GM19351 (cell line): Measurements from ENCODE around the gene ADARB2.

Experiments
- ATAC-seq: cut with Tn5 transposase; IDR thresholded peaks from one replicate; pipeline ENCODE4 v1.9.1; 2021; ENCODE audit warnings: mild to moderate bottlenecking, moderate library complexity; ENCODE audit not compliant: unreplicated experiment

The ADARB2 gene

GRCh38 chr10:1643908-1644179, 93.5 kb downstream of the ADARB2 start:
- ATAC-seq = no peak

GRCh38 chr10:1643161-1643907, 94.0 kb downstream of the ADARB2 start:
- peak; percentile 93 for ATAC-seq

- ATAC-seq = no peak
Observed at GRCh38 chr10:1642600-1643160, 94.6 kb downstream of the ADARB2 start.

GRCh38 chr10:1641402-1641801, 95.9 kb downstream of the ADARB2 start:
- no peak for ATAC-seq

- no peak for ATAC-seq
Observed at GRCh38 chr10:1638889-1639419, 98.4 kb downstream of the ADARB2 start.

GRCh38 chr10:1635340-1635739, 102.0 kb downstream of the ADARB2 start:
- no peak for ATAC-seq

GRCh38 chr10:1634239-1634638, 103.1 kb downstream of the ADARB2 start:
- ATAC-seq = no peak

GRCh38 chr10:1633783-1634182, 103.5 kb downstream of the ADARB2 start:
- no peak for ATAC-seq

GRCh38 chr10:1632596-1632995, 104.7 kb downstream of the ADARB2 start:
- no peak for ATAC-seq

- ATAC-seq = no peak
Observed at GRCh38 chr10:1632141-1632540, 105.2 kb downstream of the ADARB2 start.

GRCh38 chr10:1631282-1631681, 106.0 kb downstream of the ADARB2 start:
- no peak for ATAC-seq

- ATAC-seq = no peak
Observed at GRCh38 chr10:1630304-1630703, 107.0 kb downstream of the ADARB2 start.

- peak; percentile 83 for ATAC-seq
Observed at GRCh38 chr10:1629326-1630198, 107.8 kb downstream of the ADARB2 start.

- ATAC-seq = no peak
Observed at GRCh38 chr10:1628757-1629156, 108.6 kb downstream of the ADARB2 start.

GRCh38 chr10:1627945-1628344, 109.4 kb downstream of the ADARB2 start:
- ATAC-seq = no peak

GRCh38 chr10:1626835-1627234, 110.5 kb downstream of the ADARB2 start:
- no peak for ATAC-seq

- no peak for ATAC-seq
Observed at GRCh38 chr10:1626410-1626809, 110.9 kb downstream of the ADARB2 start.

GRCh38 chr10:1625731-1626130, 111.6 kb downstream of the ADARB2 start:
- ATAC-seq = no peak

GRCh38 chr10:1625079-1625478, 112.2 kb downstream of the ADARB2 start:
- ATAC-seq = no peak

- ATAC-seq = no peak
Observed at GRCh38 chr10:1624240-1624639, 113.1 kb downstream of the ADARB2 start.

GRCh38 chr10:1620803-1621202, 116.5 kb downstream of the ADARB2 start:
- ATAC-seq = no peak
